ENCODE results near the gene C21orf91.

- TF ChIP-seq CTCF (IDR thresholded peaks at IDR 0.05) (no peak), EZH2 (IDR thresholded peaks at IDR 0.05; ENCODE audit: borderline replicate concordance, insufficient read depth, low read depth, low read length, poor library complexity, severe bottlenecking) (no peak)
Observed at GRCh38 chr21:17841103-17841502, 21.9 kb upstream of the C21orf91 start.

Data from B cell (primary cell).